ENCODE data around the gene SH3PXD2A. TPM values are rescaled to one million over a fixed set of nuclear protein-coding genes. Genes with fewer than 3 reads are reported as not detected.
A peak's percentile ranks its signal among the peaks of the same experiment; 100 is the strongest.

Gene SH3PXD2A
- total and polyA plus RNA-seq, 5 experiments from 2014 or later = 0.09 to 22.4 (median 0.50) TPM

- Mint-ChIP-seq H3K27me3 (peaks cover 0 to 24% (median 4%) of the 10 kb centered on the region in 5 donors), H3K4me3 (no peak overlapping the region), H3K9me3 (no peaks in the 10 kb centered on the region), H3K27ac (peak overlapping the region in 1 of 10 donors; percentile 75), H3K36me3 (no peaks in the 10 kb centered on the region), H3K4me1 (peaks cover 2 to 14% (median 6%) of the 10 kb centered on the region in 4 donors)
- POLR2A ChIA-PET = no interaction called here
- DNase-seq (no peak), ATAC-seq (no peak)
Measured at GRCh38 chr10:103699611-103700435, 155.6 kb downstream of the SH3PXD2A start.

GRCh38 chr10:103698266-103698665, 157.1 kb downstream of the SH3PXD2A start:
- H3K9me3 Mint-ChIP-seq = no peaks in the 10 kb centered on the region
- peak overlapping the region in 1 of 10 donors; percentile 75 for H3K27ac Mint-ChIP-seq
- ATAC-seq (no peak), DNase-seq (no peak)
- peaks cover 3 to 24% (median 4%) of the 10 kb centered on the region in 5 donors for H3K27me3 Mint-ChIP-seq
- H3K4me3 Mint-ChIP-seq = no peak overlapping the region
- POLR2A ChIA-PET = no interaction called here
- peaks cover 5 to 21% (median 12%) of the 10 kb centered on the region in 4 donors for H3K4me1 Mint-ChIP-seq
- no peaks in the 10 kb centered on the region for H3K36me3 Mint-ChIP-seq

- POLR2A ChIA-PET = interaction anchor here (2.0 kb wide), 1 partner anchor 12 kb away, joined by 5 read pairs; no protein-coding TSS in a partner anchor
- Mint-ChIP-seq H3K27me3 (peaks cover 3 to 24% (median 4%) of the 10 kb centered on the region in 5 donors), H3K36me3 (no peaks in the 10 kb centered on the region), H3K4me3 (no peak overlapping the region), H3K9me3 (no peaks in the 10 kb centered on the region), H3K4me1 (peaks cover 5 to 21% (median 13%) of the 10 kb centered on the region in 4 donors), H3K27ac (no peak overlapping the region)
- no peak for ATAC-seq
- no peak for DNase-seq
Measured at GRCh38 chr10:103697787-103698186, 157.6 kb downstream of the SH3PXD2A start.

GRCh38 chr10:103696411-103697145, 158.8 kb downstream of the SH3PXD2A start:
- peak overlapping the region in 4 of 10 donors; percentile 19 to 74 (median 30) for H3K4me3 Mint-ChIP-seq
- no peaks in the 10 kb centered on the region for H3K9me3 Mint-ChIP-seq
- no peaks in the 10 kb centered on the region for H3K36me3 Mint-ChIP-seq
- POLR2A ChIA-PET = interaction anchor here (2.0 kb wide), 1 partner anchor 10 kb away, joined by 5 read pairs; no protein-coding TSS in a partner anchor
- peak in 1 of 2 donors; percentile 33 for ATAC-seq
- H3K4me1 Mint-ChIP-seq = peaks cover 10 to 30% (median 18%) of the 10 kb centered on the region in 4 donors
- DNase-seq = peak in 1 of 10 donors; percentile 43
- peaks cover 4 to 24% (median 6%) of the 10 kb centered on the region in 5 donors for H3K27me3 Mint-ChIP-seq
- H3K27ac Mint-ChIP-seq = peak overlapping the region in 3 of 10 donors; percentile 30 to 61 (median 59)

- POLR2A ChIA-PET = interaction anchor here (2.0 kb wide), 1 partner anchor 10 kb away, joined by 5 read pairs; no protein-coding TSS in a partner anchor
- ATAC-seq = no peak
Measured at GRCh38 chr10:103696094-103696410, 159.3 kb downstream of the SH3PXD2A start.

GRCh38 chr10:103695584-103696005, 159.8 kb downstream of the SH3PXD2A start:
- Mint-ChIP-seq H3K4me3 (peak overlapping the region in 1 of 10 donors; percentile 15), H3K4me1 (peaks cover 12 to 33% (median 20%) of the 10 kb centered on the region in 4 donors), H3K9me3 (no peaks in the 10 kb centered on the region), H3K36me3 (no peaks in the 10 kb centered on the region), H3K27me3 (peaks cover 4 to 24% (median 6%) of the 10 kb centered on the region in 5 donors), H3K27ac (no peak overlapping the region)
- POLR2A ChIA-PET = interaction anchor here (0.9 to 2.0 kb wide), 2 partner anchors 9 to 17 kb away, joined by 3 to 5 read pairs; no protein-coding TSS in a partner anchor
- no peak for DNase-seq
- no peak for ATAC-seq

More at GRCh38 chr10:103696094-103696410, 159.3 kb downstream of the SH3PXD2A start:
- peaks cover 4 to 24% (median 6%) of the 10 kb centered on the region in 5 donors for H3K27me3 Mint-ChIP-seq
- H3K27ac Mint-ChIP-seq = peak overlapping the region in 2 of 10 donors; percentile 30 to 59
- H3K36me3 Mint-ChIP-seq = no peaks in the 10 kb centered on the region
- H3K9me3 Mint-ChIP-seq = no peaks in the 10 kb centered on the region
- peaks cover 12 to 33% (median 20%) of the 10 kb centered on the region in 4 donors for H3K4me1 Mint-ChIP-seq
- H3K4me3 Mint-ChIP-seq = peak overlapping the region in 1 of 10 donors; percentile 29
- no peak for DNase-seq

- Mint-ChIP-seq H3K9me3 (no peaks in the 10 kb centered on the region), H3K4me1 (peaks cover 12 to 33% (median 20%) of the 10 kb centered on the region in 4 donors), H3K27ac (peak overlapping the region in 3 of 10 donors; percentile 52 to 83 (median 72)), H3K27me3 (peaks cover 4 to 24% (median 5%) of the 10 kb centered on the region in 5 donors), H3K4me3 (peak overlapping the region; percentile 76 to 93 (median 91)), H3K36me3 (no peaks in the 10 kb centered on the region)
- ATAC-seq (no peak), DNase-seq (no peak)
- POLR2A ChIA-PET = interaction anchor here (0.9 to 1.0 kb wide), 2 partner anchors 15 to 33 kb away, joined by 3 read pairs; no protein-coding TSS in a partner anchor
Measured at GRCh38 chr10:103693812-103694205, 161.6 kb downstream of the SH3PXD2A start.

GRCh38 chr10:103692952-103693811, 162.2 kb downstream of the SH3PXD2A start:
- no peaks in the 10 kb centered on the region for H3K36me3 Mint-ChIP-seq
- DNase-seq = peak in 8 of 10 donors; percentile 10 to 47 (median 34)
- peak overlapping the region; percentile 76 to 93 (median 91) for H3K4me3 Mint-ChIP-seq
- peak overlapping the region in 7 of 10 donors; percentile 12 to 83 (median 41) for H3K27ac Mint-ChIP-seq
- no peaks in the 10 kb centered on the region for H3K9me3 Mint-ChIP-seq
- H3K4me1 Mint-ChIP-seq = peaks cover 12 to 33% (median 20%) of the 10 kb centered on the region in 4 donors
- peak; percentile 59 to 80 for ATAC-seq
- POLR2A ChIA-PET = interaction anchor here (0.9 to 1.0 kb wide), 2 partner anchors 15 to 32 kb away, joined by 3 read pairs; no protein-coding TSS in a partner anchor
- H3K27me3 Mint-ChIP-seq = peaks cover 2 to 19% (median 4%) of the 10 kb centered on the region in 5 donors

- Mint-ChIP-seq H3K9me3 (no peaks in the 10 kb centered on the region), H3K4me3 (peak overlapping the region; percentile 51 to 92 (median 67)), H3K27ac (no peak overlapping the region), H3K27me3 (peaks cover 0 to 13% (median 4%) of the 10 kb centered on the region in 5 donors), H3K36me3 (no peaks in the 10 kb centered on the region), H3K4me1 (peaks cover 12 to 33% (median 20%) of the 10 kb centered on the region in 4 donors)
- ATAC-seq = peak; percentile 20 to 35
- POLR2A ChIA-PET = no interaction called here
- DNase-seq = no peak
Measured at GRCh38 chr10:103692436-103692951, 162.9 kb downstream of the SH3PXD2A start.

GRCh38 chr10:103691723-103692435, 163.5 kb downstream of the SH3PXD2A start:
- POLR2A ChIA-PET = interaction anchor here (1.0 kb wide), 1 partner anchor 13 kb away, joined by 5 read pairs; no protein-coding TSS in a partner anchor
- no peak for DNase-seq

More at GRCh38 chr10:103691723-103692435, 163.5 kb downstream of the SH3PXD2A start:
- H3K4me1 Mint-ChIP-seq = peaks cover 12 to 29% (median 20%) of the 10 kb centered on the region in 4 donors
- no peaks in the 10 kb centered on the region for H3K9me3 Mint-ChIP-seq
- H3K27me3 Mint-ChIP-seq = peaks cover 0 to 9% (median 4%) of the 10 kb centered on the region in 5 donors
- H3K27ac Mint-ChIP-seq = peak overlapping the region in 7 of 10 donors; percentile 21 to 75 (median 39)
- peak overlapping the region in 9 of 10 donors; percentile 49 to 92 (median 76) for H3K4me3 Mint-ChIP-seq
- H3K36me3 Mint-ChIP-seq = no peaks in the 10 kb centered on the region
- ATAC-seq = peak in 1 of 2 donors; percentile 3

Measured in naive thymus-derived CD8-positive, alpha-beta T cell (primary cell).